K562 (cell line): Measurements from ENCODE around the gene HOXA9.

Experiments used
- CBFB ChIP-seq: sonication (generic); formaldehyde crosslinking; IDR thresholded peaks from 2 replicates; pipeline ENCODE4 v1.4.0; 2020; ENCODE audit warnings: mild to moderate bottlenecking, missing genetic modification reagents
- PHF21A ChIP-seq: fragments of 450-650 bp; IDR thresholded peaks from 2 replicates; pipeline ENCODE4 v1.6.1; 2017; ENCODE audit warnings: low read depth, borderline replicate concordance
- POLR2AphosphoS5 ChIP-seq: IDR thresholded peaks from 2 replicates; pipeline ENCODE4 v1.6.1; 2011; ENCODE audit warnings: mild to moderate bottlenecking, low read depth, low read length, moderate library complexity; ENCODE audit not compliant: control insufficient read depth, insufficient read depth
- RAD21 ChIP-seq, 2 experiments: fragments of 250-450 bp in 1 of 2; fragments of 450-650 bp in 1 of 2; sonication (Bioruptor Pico) in 1 of 2; formaldehyde crosslinking in 1 of 2; IDR thresholded peaks in 1 of 2; conservative IDR thresholded peaks in 1 of 2; 2 replicates each; pipeline versions ENCODE4 v1.4.0 to v1.8.0; 2020 to 2022; ENCODE audit warnings: mild to moderate bottlenecking in 2 of 2, moderate library complexity in 1 of 2
- SIX5 ChIP-seq, 2 experiments: IDR thresholded peaks; 2 replicates each; pipeline ENCODE4 v1.6.1; 2011; ENCODE audit warnings: low read length in 2 of 2, borderline replicate concordance in 1 of 2, low read depth in 1 of 2, mild to moderate bottlenecking in 1 of 2, moderate library complexity in 1 of 2; ENCODE audit not compliant: insufficient read depth in 1 of 2
- TBP ChIP-seq: optimal IDR thresholded peaks from 2 replicates; pipeline ENCODE3; 2011; ENCODE audit warnings: low read depth, low read length, improper control_type of control experiment
- YY1 ChIP-seq, 3 experiments: IDR thresholded peaks; 2 replicates each; pipeline ENCODE4 v1.6.1; 2011; ENCODE audit warnings: low read length in 2 of 3, mild to moderate bottlenecking in 2 of 3, moderate library complexity in 2 of 3, borderline replicate concordance in 1 of 3, control low read depth in 1 of 3, low read depth in 1 of 3; ENCODE audit not compliant: insufficient read depth in 3 of 3, insufficient replicate concordance in 2 of 3, control insufficient read depth in 1 of 3, insufficient read length in 1 of 3; ENCODE audit errors: extremely low read depth in 1 of 3
- ZBTB7A ChIP-seq: IDR thresholded peaks from 2 replicates; pipeline ENCODE4 v1.6.1; 2011; ENCODE audit warnings: low read depth, mild to moderate bottlenecking, low read length, moderate library complexity, borderline replicate concordance; ENCODE audit not compliant: control insufficient read depth
- ZKSCAN1 ChIP-seq: fragments of 150-350 bp; IDR thresholded peaks from 2 replicates; pipeline ENCODE4 v1.6.1; 2016; ENCODE audit warnings: low read depth, low read length
- ZNF311 ChIP-seq: fragments of 250-450 bp; sonication (Bioruptor Pico); IDR thresholded peaks from 2 replicates; pipeline ENCODE4 v1.4.0; 2020; ENCODE audit warnings: mild to moderate bottlenecking, moderate library complexity
- ZNF445 ChIP-seq: fragments of 250-450 bp; sonication (Bioruptor Pico); IDR thresholded peaks from 2 replicates; pipeline ENCODE4 v1.4.0; 2020; ENCODE audit warnings: low read depth, mild to moderate bottlenecking, moderate library complexity

DNA sequence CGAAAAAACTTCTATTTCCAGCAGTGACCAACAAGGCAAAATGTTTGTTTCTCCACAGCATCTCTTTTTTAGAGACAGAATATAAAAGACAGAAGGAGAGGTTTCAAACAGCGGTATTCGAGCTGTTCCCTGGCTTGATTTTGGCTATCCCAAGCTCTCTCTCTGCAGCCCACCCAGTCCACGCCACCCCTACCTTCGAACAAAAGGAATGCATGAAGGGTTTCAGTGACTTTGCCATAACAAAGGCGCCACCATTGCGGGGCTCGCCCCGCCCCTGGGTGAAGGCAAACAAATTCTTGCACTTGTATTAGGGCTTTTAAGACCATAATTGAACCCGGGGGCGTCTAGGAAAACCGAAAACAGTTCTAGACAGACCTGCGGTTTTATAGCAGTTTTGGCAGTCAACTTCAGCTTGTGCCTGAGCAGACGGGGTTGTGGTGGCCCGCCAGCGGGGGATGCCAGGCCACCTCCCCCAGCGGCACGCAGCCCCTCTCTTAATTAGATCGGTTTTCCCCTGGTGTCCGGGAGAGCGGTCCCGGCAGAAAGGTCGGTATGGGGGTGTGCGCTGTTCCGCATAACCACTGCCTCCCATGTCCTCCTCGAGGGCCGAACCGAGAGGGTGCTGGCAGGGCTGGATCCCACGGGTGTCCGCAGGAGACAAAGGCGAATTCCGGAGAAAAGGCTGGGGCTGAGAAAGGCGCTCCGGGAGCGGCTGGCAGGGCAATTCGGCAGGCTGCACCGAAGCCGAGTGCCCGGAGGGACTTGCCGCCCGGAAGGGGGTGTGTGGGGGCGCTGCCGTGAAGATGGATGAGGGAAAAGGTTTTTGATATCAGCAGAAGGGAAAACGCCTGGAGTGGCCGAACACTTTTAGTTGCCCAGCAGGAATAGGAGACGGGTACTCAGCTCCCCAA lies 22.4 kb upstream of the HOXA9 start:
- TF ChIP-seq ZBTB7A (no peak), TBP (no peak), POLR2AphosphoS5 (no peak), PHF21A (no peak), YY1 (IDR thresholded peaks at IDR 0.05; ENCODE audit: borderline replicate concordance in 1 of 3, control insufficient read depth in 1 of 3, extremely low read depth in 1 of 3, insufficient read depth in 3 of 3, insufficient read length in 1 of 3, insufficient replicate concordance in 2 of 3, low read depth in 1 of 3, low read length in 2 of 3) (no peak), ZNF311 (CRISPR knock-in tag) (no peak), SIX5 (IDR thresholded peaks at IDR 0.05; ENCODE audit: borderline replicate concordance in 1 of 2, insufficient read depth in 1 of 2, low read depth in 1 of 2, low read length in 2 of 2) (no peak), RAD21 (CRISPR knock-in tag; conservative IDR thresholded peaks at IDR 0.05 in 1 of 2, IDR thresholded peaks at IDR 0.05 in 1 of 2) (no peak), ZKSCAN1 (no peak), CBFB (no peak), ZNF445 (no peak)
